HG02588 (cell line): ENCODE data around the gene CNOT3.
A peak's percentile ranks its signal among the peaks of the same experiment; 100 is the strongest.
"Not testable (repeated sequence)": the region's sequence is repeated elsewhere in the genome, so short reads cannot be mapped to it uniquely, and the experiment has no call there.

Experiments
- ATAC-seq: cut with Tn5 transposase; IDR thresholded peaks from one replicate; pipeline ENCODE4 v1.9.1; 2021; ENCODE audit warnings: mild to moderate bottlenecking, moderate library complexity; ENCODE audit not compliant: unreplicated experiment

CNOT3 gene

DNA sequence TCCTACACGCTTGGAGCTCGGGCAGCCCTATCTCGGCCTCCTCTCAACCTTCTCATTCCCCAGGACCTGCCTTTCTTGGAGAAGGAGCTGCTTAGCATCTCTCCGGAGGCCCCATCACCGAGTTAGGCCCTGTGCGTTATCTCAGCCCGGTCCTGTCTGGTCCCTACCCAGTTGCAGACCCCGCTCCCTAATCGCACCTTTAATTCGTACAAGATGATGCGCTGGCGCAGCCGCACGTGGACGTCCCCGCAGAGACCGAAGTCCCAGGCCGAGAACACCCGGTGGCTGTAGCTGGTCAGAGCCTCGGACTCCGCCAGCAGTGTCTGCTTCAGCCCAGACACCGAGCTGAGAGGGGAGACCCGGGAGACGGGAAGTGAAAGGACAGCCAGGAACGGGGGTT lies 27.7 kb downstream of the CNOT3 start:
- ATAC-seq, result no peak

DNA sequence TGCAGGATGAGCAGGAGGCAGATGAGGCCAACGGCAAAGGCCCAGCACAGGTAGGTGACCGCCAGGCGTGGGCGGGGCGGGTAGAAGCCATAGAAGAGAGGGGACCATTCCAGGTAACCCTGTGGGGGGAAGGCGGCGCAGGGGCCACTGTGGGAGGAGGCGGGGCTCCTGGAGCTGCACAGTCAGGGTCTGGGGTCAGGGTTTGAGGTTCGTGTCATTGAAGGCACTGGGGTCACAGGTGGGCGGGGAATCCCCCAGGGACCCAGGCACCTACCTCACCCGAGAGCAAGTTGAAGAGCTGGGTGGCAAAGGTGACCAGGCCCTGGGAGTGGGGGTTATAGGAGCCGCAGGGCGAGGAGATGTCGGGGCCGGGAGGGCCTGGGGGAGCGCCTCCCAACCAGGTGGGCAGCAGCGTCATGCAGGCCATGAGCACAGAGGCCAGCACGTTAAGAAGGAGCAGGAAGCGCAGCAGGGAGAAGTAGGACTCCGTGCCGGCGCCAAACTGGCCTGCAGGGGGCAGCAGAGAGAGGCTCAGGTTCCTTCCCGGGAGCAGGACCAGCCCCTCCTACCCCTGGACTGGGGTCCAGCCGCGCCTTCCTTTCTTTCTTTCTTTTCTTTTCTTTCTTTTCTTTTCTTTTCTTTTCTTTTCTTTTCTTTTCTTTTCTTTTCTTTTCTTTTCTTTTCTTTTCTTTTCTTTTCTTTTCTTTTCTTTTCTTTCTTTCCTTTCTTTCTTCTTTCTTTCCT lies 30.8 kb downstream of the CNOT3 start:
- ATAC-seq, result no peak

DNA sequence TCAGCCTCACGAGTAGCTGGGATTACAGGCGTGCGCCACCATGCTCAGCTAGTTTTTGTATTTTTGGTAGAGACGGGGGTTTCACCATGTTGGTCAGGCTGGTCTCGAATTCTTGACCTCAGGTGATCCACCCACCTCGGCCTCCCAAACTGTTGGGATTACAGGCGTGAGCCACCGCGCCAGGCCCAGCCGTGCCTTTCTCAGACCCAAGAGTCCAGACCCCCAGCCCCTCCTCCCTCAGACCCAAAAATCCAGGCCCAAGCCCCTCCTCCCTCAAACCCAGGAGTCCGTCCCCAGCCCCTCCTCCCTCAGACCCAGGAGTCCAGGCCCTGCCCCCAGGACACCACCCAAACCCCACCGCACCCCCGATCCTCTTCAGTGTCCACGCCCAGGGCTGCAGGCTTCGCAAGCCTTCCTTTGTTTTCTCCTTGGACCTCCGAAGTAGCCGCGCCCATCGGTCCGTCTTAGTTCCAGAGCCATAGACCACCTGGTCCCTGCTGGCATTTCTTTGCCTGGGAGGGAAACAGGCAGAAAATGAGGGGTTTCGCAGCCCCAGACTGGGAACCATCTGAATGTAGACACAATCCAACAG lies 31.7 kb downstream of the CNOT3 start:
- no peak for ATAC-seq

DNA sequence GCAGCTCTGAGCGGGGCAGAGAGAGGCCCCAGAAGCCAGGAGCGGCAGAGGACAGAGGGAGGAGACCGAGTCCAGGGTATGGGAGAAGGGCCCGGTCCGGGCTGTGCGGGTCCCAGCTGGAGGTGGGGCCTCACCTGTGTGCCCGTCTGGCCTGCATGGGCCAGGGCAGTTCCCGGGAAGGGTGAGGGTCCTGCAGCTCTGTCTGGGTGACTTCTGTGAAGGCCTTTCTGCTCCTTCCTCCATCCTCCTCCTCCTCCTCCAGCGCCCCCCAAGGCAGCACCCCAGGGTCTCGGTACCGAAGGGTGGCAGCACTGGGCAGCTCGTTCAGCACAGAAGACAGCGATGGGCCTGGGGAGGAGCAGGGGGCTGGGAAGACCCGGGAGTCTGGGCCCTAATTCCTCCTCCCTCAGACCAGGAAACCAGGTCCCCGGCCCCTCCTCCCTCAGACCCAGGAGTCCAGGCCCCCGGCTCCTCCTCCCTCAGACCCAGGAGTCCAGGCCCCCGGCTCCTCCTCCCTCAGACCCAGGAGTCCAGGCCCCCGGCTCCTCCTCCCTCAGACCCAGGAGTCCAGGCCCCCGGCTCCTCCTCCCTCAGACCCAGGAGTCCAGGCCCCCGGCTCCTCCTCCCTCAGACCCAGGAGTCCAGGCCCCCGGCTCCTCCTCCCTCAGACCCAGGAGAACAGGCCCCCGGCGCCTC lies 34.3 kb downstream of the CNOT3 start:
- not testable (repeated sequence) for ATAC-seq

DNA sequence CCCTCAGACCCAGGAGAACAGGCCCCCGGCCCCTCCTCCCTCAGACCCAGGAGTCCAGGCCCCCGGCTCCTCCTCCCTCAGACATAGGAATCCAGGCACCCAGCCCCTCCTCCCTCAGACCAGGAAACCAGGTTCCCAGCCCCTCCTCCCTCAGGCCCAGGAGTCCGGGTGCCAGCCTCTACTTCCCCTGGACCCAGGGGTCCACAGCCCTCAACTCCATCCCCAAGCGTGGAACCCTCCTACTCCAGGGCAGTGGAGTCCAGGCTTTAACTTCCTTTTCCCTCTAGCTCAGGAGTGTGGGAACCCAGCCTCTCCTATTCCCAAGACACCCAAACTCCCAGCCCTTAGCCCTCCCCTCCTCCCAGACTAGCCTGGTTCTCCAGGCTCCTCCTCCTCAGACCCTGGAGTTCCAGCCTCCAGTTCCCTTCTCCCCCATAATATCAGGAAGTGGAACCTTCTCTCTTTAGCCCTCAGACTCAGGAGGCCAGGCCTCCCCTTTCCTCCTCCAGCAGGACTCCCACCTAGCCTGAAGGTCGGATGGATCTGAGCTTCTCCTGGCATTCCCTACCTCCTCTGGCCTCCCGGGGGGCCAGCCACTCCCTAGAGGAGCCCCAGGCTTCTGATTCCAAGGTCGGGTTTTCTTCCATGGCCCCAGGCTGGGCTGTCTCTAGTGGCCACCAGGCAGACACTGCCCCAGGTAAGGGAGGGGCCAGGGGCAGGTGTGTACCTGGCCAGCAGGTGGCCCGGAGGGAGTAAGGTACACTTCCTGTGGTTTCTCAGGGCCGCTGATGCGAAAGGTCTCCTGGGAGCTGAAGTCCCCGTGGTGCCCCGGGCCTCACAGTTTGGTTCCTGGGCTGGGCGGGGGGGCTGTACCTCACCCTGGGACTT lies 35.2 kb downstream of the CNOT3 start, which contains the start of gene TMC4:
Gene TMC4, minus strand, starts transcription at position 690 of the 888 bp plus-strand sequence. Its CDS starts 43 bp downstream, at position 647.
- no peak for ATAC-seq

DNA sequence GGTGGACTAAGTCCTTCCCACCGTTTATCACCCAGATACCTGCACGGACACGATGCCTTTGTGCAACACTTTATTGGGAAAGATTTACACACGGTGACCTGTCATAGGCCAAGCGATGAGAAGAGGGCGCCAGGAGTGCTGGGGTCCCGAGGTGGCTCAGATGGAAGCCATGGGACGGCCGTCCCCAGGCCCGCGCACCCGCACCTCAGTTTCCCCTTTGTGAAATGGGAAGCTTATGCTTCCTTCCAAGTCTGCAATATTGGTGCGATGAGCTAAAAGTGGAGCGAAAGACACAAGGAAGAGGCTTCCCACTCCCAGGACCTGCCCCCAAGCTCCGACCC lies 35.8 kb downstream of the CNOT3 start:
- ATAC-seq, result no peak

DNA sequence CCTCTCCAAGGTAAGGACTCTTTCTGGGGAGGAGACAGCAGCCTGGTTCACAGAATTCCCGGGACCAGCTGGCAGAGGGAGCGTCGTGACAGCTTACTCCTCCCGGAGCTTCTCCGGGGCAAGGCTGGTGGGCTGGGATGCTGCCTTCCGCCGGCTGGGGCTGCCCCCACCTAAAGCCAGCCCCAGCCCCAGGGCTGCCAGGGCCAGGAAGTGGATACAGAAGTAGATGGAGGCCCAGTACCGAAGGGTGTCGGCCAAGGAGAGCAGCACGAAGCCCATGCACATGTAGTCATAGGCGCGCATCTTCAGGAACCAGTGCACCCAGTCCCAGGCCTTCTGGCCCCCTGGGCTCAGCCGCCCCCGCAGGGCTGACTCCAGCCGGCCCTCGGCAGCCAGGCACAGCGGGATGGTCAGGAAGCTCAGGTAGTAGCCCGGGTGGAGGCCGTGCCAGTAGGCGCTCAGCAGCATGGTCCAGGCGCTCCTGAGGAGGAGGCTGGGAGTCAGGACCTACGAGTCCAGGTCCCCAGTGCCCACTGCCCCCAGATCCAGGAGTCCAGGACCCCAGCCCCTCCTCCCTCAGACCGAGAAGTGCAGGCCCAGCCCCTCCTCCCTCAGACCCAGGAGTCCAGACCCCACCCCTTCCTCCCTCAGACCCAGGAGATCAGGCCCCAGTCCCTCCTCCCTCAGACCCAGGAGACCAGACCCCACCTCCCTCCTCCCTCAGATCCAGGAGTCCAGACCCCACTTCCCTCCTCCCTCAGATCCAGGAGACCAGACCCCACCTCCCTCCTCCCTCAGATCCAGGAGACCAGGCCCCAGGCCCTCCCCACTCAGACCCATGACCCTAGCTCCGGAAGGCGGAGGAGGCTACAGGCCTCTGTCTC lies 36.6 kb downstream of the CNOT3 start:
- no peak for ATAC-seq

DNA sequence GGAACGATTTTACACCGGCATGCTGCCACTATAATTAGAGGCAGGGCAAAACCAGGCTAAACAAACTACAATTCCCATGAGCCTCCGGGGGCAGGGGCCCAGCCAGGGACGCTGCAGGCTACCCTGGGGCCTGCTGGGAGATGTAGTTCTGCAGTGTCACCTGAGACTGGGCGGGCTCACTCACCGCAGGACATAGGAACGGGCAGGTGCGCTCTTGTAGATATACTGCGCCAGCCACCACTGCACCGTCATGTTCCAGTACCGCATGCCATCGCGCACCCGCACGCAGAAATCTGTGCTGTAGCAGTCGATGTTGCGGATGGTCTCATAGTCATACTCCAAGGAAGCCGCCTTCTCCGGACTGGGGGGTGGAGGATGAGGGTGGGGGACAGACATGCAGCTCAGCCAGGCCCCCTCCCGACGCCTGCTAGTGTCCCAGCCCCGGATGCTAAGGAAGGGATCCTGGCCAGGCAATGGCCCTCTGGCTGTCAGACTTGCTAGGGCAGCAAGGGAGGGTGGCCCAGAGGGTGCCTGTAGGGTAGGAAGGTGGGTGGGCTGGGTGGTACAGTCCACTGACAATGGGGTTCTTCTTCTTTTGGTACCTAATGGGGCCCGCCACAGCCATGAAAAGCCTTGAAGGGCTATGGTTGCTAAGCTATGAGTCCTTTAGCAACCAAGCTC lies 41.2 kb downstream of the CNOT3 start:
- no peak for ATAC-seq

DNA sequence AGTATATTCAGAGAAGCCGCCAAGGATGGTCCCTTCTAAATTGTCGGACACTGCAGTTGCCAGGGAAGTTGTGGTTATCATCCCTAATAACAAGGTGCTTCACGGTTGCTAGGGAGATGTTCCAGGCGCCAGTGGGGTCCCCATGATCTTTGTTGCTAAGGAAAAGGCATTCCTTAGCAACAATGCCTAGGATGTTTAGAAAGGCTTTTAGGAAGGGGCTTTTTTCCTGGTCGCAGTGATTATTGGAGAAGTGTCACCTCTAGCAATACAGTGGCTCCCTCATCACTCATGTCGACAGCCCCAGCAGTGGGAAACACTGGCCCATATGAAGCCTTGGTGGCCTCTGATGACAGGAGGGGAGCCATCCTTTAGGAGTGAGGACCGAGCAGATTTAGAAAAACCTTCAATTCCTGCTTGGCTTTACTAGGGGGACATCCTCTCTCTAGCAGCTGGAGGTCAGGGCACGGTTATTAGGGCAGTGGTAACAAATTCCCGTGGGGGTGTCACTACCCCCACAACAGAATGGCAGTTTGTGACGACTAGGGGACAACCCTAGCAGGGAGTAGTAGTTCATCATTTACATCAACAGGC lies 41.8 kb downstream of the CNOT3 start:
- ATAC-seq, result no peak

DNA sequence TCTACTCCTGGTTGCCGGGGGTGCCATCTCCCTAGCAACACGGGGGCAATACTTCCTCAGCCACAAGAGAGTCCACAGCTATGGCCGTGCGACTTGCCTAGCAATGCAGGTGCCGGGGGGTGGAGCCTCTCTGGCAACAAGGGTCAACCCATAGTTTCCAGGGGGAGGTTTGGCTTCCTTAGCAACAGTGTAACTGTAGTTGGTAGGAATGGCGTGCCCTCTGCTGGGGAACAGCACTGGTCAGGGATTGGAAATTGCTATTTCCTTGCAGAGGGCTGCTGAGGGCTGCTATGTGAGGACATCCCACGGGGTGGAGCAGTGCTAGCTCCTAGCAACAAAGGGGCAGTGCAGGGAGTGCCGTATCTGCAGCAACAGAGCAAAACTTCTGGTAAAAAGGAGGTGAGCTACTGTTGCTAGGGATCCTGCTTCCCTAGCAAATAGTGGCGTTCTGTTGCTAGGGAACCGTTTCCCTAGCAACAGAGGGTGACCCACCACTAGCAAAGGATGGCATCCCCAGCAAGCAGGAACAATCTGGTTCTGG lies 42.4 kb downstream of the CNOT3 start:
- ATAC-seq, result no peak

DNA sequence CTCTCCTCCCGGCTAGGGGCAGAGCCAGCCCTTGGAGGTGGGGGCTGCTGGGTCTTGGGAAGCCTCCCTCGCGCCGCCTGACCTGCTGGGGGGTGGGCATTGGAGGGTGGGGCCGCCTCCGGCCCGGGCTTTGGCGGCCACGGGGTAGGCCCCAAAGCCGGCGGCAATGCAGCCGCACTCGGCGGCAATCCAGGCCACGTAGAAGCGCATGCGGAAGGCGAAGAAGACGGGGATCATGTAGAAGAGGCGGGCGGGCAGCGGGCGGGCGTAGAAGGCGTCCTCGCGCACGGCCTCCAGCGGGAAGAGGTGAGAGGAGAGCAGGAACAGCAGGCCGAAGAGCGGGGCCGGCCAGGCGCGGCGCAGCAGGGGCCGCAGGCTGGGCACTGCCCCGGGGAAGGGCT lies 43.1 kb downstream of the CNOT3 start:
- no peak for ATAC-seq

DNA sequence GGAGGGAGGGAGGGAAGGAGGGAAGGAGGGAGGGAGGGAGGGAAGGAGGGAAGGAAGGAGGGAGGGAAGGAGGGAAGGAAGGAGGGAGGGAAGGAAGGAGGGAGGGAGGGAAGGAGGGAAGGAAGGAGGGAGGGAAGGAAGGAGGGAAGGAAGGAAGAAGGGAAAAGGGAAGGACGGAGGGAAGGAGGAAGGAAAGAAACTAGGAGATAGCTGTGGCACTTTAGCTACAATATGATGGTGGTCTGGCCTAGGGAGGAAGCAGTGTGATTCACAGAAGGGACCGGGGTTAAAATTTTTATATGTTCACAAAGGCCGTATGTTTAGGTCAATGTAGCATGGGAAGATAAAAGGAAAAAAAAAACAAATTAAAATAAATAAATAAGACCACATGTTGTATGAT lies 44.3 kb downstream of the CNOT3 start:
- ATAC-seq, result not testable (repeated sequence)

DNA sequence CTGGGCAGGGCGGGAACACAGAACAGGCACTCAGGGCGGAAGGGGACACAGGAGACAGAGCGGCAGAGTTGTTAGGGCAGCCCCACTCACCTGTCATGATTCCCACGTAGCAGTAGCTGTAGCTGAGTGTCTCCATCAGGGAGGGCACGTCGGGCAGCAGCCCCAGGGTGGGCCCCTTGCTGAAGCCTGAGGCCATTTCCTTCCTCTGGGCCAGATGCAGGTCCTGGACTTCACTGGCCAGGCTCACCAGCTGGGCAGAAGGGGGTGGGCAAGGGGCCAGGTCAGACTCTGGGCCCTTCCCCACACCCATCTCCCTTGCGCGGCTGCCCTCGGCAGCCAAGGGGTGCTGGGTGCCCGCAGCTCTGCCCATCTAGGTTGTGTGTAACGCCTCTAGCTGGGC lies 45.9 kb downstream of the CNOT3 start:
- no peak for ATAC-seq

DNA sequence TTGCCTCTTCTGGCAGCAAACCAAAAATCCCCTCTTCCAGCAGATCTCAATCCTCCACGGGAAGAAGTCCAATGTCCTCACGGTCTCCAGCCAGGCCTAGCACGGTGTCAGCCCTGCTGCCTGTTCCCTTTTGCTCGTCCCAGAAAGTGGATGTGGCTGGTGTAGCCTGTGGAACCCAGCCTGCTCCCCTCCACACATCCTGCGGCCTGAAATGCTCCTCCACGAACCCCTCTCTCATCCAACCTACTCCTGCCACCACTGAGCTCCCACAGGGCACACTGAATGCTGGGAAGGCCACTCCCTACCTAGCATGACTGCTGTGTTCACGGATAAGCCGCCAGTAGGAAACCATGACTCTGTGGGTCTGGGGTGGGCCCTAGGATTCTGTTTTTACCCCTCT lies 48.8 kb downstream of the CNOT3 start:
- no peak for ATAC-seq

DNA sequence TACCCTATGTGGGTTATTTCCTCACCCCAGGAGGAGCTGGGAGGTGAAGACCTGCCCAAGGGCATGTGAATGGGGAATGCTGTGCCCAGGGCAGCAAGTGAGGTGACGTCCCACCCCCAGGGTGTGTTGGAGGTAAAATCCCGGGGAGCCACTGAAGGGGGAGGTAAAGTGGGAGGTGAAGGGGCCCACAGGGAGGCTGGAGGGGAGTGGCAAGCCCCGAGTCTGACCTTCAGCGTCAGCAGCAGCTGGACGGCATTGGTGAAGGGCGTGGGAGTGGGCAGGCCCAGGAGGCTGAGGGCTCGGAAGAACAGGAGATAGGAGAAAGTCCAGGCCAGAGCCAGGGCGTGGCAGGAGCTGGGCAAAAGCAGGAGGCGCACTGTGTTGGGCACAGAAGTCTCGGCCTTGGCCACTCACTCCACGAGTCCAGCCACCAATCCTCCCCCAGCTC lies 49.4 kb downstream of the CNOT3 start:
- ATAC-seq, result no peak

DNA sequence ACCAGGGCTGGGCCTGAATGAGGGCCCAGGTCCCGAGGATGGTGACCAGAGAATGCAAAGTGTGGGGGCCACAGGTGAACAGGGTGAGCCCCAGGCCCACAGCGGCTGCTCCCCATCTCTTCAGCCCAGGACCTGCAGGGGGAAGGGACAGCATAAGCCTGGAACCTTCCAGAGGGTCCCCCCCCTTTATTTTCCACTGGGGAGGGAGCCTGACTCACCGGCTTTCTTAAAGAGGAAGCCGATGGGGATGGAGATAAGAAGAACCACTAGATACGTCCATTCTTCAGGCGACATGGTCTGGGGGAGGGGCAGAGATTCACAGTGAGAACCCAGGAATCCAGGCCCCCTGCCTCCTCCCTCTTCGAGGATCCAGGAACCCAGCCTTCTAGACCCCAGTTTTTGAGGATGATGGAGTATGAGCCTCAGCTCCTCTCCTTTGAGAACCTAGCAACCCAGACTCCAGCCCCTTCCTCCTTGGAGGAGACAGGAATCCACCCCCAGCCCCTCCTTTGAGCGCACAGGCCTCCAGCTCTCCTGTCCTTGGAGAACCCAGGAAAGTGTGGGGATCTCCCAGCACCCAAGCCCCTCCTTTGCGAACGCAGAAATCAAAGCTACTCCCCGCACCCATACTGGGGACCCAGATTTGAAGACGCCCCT lies 50.8 kb downstream of the CNOT3 start:
- no peak for ATAC-seq

DNA sequence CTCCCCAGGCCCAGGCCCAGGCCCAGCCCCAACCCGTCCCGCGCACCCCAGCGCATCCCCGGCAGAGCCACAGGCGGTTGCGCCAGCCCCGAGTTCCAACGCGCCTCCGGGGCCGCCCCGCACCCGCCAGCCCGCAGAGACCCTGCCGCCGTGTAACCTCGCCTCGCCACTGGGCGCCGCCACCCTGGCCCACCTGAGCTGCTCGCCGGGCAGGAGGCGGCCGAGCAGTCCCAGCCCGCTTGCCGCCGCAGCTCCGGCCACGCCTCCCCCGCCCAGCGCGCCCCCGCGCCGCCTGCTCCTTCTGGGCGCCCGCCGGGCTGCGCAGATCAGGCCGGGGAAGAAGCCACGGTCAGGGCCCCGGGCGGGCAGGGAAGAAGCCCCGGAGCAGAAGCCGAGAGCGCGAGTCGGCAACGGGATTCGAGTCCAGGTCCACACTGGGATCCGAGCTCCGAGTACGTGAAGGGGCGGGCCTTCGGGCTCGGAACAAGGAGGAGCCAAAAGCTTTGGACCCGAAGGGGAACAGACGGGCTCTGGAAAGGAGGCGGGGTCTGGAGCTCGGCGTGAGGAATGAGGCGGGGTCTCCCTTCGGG lies 51.7 kb downstream of the CNOT3 start, which contains the start of gene MBOAT7:
Gene MBOAT7, minus strand, starts transcription at position 436 of the 590 bp plus-strand sequence. CDS start 1,072 bp downstream, outside the sequence.
- peak; percentile 12 for ATAC-seq
